ENCODE results near the gene CLEC17A.

- no peak for TF ChIP-seq CEBPB (IDR thresholded peaks at IDR 0.05)
- TF ChIP-seq CTCF (IDR thresholded peaks at IDR 0.05): no peak
- TF ChIP-seq RAD21 (conservative IDR thresholded peaks at IDR 0.05 in 1 of 2, IDR thresholded peaks at IDR 0.05 in 1 of 2): no peak
- no peak for TF ChIP-seq SMC3 (IDR thresholded peaks at IDR 0.05)
- no peak for TF ChIP-seq MAX (IDR thresholded peaks at IDR 0.05)
- TF ChIP-seq ELK1 (IDR thresholded peaks at IDR 0.05; ENCODE audit: low read depth, low read length): no peak
Observed at GRCh38 chr19:14611051-14611450, 28.2 kb downstream of the CLEC17A start.
